Fibroblast of the aortic adventitia (primary cell): ENCODE measurements around the gene KIAA0825. TPM values are rescaled to one million over a fixed set of nuclear protein-coding genes. Genes with fewer than 3 reads are reported as not detected.

ENCODE experiments used
- DNase-seq: peaks from one replicate; pipeline ENCODE4 v3.0.0-alpha.2; 2010; ENCODE audit warnings: low read depth
- H3K4me3 ChIP-seq: 2 replicates; pipeline ENCODE4 v1.5.1; 2011; ENCODE audit warnings: low read depth, mild to moderate bottlenecking, control low read depth, low read length, moderate library complexity
- CTCF ChIP-seq: IDR thresholded peaks from 2 replicates; pipeline ENCODE4 v1.5.1; 2011; ENCODE audit warnings: mild to moderate bottlenecking, low read length, control low read depth, inconsistent platforms; ENCODE audit not compliant: insufficient read depth
- total RNA-seq: library from RNA; depleted of rRNA; stranded (reverse); fragments of >200 nt; gene quantifications from 2 replicates; pipeline ENCODE4 v1.2.3, GENCODE V29; 2012; ENCODE audit warnings: low replicate concordance

KIAA0825 gene
- total RNA-seq, 1 donor: 12.2 TPM

DNA sequence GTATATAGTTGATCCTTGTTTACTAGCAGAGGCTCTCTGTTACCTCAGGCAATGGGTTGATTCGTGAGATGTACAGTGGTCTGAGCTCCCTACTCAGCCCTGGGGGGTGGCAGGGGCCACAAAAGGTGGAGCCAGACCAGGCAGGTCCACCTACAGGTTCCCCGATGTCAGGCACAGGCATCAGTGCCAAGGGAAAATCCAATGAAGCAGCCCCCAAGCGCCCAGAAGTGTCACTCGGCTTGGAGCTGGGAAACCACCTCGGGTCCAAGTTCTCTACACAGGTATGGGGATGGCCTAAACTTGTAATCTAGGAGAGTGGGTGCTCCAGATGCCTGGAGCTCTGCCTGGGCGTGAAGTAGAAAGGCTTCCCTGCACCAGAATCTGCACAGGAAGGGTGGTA lies 188.8 kb downstream of the KIAA0825 start:
- no peak for DNase-seq
- H3K4me3 ChIP-seq: no peak overlapping the region
- no peak for TF ChIP-seq CTCF

DNA sequence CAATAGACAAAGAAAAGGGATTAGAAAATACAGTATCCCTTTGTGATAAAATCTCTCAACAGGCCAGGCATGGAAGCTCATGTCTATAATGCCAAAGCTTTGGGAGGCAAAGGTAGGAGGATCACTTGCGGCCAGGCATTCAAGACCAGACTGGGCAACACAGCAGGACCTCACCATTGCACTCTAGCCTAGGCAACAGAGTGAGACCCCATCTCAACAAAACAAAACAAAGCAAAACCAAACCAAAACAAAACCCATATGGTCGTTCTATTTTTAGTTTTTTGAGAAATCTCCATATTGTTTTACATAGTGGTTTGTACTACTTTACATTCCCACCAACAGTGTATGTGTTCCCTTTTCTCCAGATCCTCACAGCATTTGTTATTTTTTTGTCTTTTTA lies 193.0 kb downstream of the KIAA0825 start:
- TF ChIP-seq CTCF: no peak
- no peak overlapping the region for H3K4me3 ChIP-seq
- no peak for DNase-seq

GRCh38 chr5:94423411-94423810 lies 195.0 kb downstream of the KIAA0825 start:
- no peak overlapping the region for H3K4me3 ChIP-seq
- TF ChIP-seq CTCF: no peak
- DNase-seq: no peak

- DNase-seq: peak; percentile 27
- TF ChIP-seq CTCF: no peak
- no peak overlapping the region for H3K4me3 ChIP-seq
Observed at GRCh38 chr5:94422812-94423211, 195.6 kb downstream of the KIAA0825 start.

DNA sequence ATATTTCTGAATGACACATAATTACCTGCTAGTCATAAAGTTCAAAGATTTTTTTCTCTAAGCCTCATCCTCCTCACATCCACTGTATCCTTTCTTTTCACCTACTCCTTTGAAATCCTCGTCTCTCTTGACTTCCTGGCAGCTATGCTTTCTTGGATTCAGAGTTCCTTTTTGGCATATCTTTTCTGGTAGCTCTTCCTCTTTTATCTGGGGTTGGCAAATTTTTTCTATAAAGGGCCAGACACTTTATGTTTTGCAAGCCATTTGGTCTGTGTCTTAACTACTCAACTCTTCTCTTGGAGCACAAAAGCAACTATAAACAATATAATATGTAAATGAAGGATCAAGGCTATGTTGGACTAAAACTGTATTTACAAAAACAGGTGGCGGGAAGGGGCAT lies 197.5 kb downstream of the KIAA0825 start:
- no peak for TF ChIP-seq CTCF
- no peak for DNase-seq
- no peak overlapping the region for H3K4me3 ChIP-seq

- no peak for DNase-seq
- no peak for TF ChIP-seq CTCF
- H3K4me3 ChIP-seq: no peak overlapping the region
Observed at GRCh38 chr5:94415798-94416197, 202.6 kb downstream of the KIAA0825 start.

GRCh38 chr5:94409440-94409839 lies 209.0 kb downstream of the KIAA0825 start:
- no peak for DNase-seq
- no peak overlapping the region for H3K4me3 ChIP-seq
- TF ChIP-seq CTCF: no peak
